Measurements from ENCODE around the gene ZSWIM3.

Gene ZSWIM3

GRCh38 chr20:45911486-45912343 lies 54.3 kb downstream of the ZSWIM3 start, which contains the start of gene PLTP:
Gene PLTP, minus strand, starts transcription at chr20:45912155. Its CDS starts 703 bp downstream, at chr20:45911452.
- no peak for TF ChIP-seq CTCF (IDR thresholded peaks at IDR 0.05; ENCODE audit: low read depth, low read length)
- peak; percentile 42 to 88 for DNase-seq (ENCODE audit: low read depth in 2 of 2)
- peak within 1 kb of the TSS; percentile 50 to 74 for H3K4me3 ChIP-seq (replicated peaks in 1 of 2; ENCODE audit: low read depth in 2 of 2, low read length in 2 of 2)

- peak overlapping the region in 1 of 2 donors; percentile 74 for H3K4me3 ChIP-seq (replicated peaks in 1 of 2; ENCODE audit: low read depth in 2 of 2, low read length in 2 of 2)
- DNase-seq (ENCODE audit: low read depth in 2 of 2), result no peak
- no peak for TF ChIP-seq CTCF (IDR thresholded peaks at IDR 0.05; ENCODE audit: low read depth, low read length)
Observed at GRCh38 chr20:45912344-45912682, 54.9 kb downstream of the ZSWIM3 start.

- TF ChIP-seq CTCF (IDR thresholded peaks at IDR 0.05; ENCODE audit: low read depth, low read length), result no peak
- peak in 1 of 2 donors; percentile 42 for DNase-seq (ENCODE audit: low read depth in 2 of 2)
- H3K4me3 ChIP-seq (replicated peaks in 1 of 2; ENCODE audit: low read depth in 2 of 2, low read length in 2 of 2), result no peak overlapping the region
Observed at GRCh38 chr20:45913116-45913515, 55.7 kb downstream of the ZSWIM3 start.

GRCh38 chr20:45917790-45918141 lies 60.4 kb downstream of the ZSWIM3 start:
- no peak overlapping the region for H3K4me3 ChIP-seq (replicated peaks in 1 of 2; ENCODE audit: low read depth in 2 of 2, low read length in 2 of 2)
- no peak for TF ChIP-seq CTCF (IDR thresholded peaks at IDR 0.05; ENCODE audit: low read depth, low read length)
- DNase-seq (ENCODE audit: low read depth in 2 of 2), result peak; percentile 54 to 79

- TF ChIP-seq CTCF (IDR thresholded peaks at IDR 0.05; ENCODE audit: low read depth, low read length), result no peak
- no peak overlapping the region for H3K4me3 ChIP-seq (replicated peaks in 1 of 2; ENCODE audit: low read depth in 2 of 2, low read length in 2 of 2)
- peak; percentile 54 to 71 for DNase-seq (ENCODE audit: low read depth in 2 of 2)
Observed at GRCh38 chr20:45918182-45918737, 60.8 kb downstream of the ZSWIM3 start.

- no peak for TF ChIP-seq CTCF (IDR thresholded peaks at IDR 0.05; ENCODE audit: low read depth, low read length)
- DNase-seq (ENCODE audit: low read depth in 2 of 2), result peak; percentile 27 to 48
- no peak overlapping the region for H3K4me3 ChIP-seq (replicated peaks in 1 of 2; ENCODE audit: low read depth in 2 of 2, low read length in 2 of 2)
Observed at GRCh38 chr20:45918779-45919537, 61.5 kb downstream of the ZSWIM3 start.

All from cardiac fibroblast (primary cell).